Stimulated activated CD4-positive, alpha-beta T cell treated with anti-CD3 and anti-CD28 coated beads, Interleukin-1b, Interleukin-23, amount 100 ng/mL, for 1 hour (primary cell): ENCODE data around the gene TEX14.
A peak's percentile ranks its signal among the peaks of the same experiment; 100 is the strongest.

Source experiments
- DNase-seq, 2 donors: peaks; one replicate each; pipeline ENCODE4 v3.0.0-alpha.2; 2020; ENCODE audit warnings: low read depth in 2 of 2

The TEX14 gene

GRCh38 chr17:58648236-58648635, 43.6 kb downstream of the TEX14 start:
- DNase-seq = no peak

DNA sequence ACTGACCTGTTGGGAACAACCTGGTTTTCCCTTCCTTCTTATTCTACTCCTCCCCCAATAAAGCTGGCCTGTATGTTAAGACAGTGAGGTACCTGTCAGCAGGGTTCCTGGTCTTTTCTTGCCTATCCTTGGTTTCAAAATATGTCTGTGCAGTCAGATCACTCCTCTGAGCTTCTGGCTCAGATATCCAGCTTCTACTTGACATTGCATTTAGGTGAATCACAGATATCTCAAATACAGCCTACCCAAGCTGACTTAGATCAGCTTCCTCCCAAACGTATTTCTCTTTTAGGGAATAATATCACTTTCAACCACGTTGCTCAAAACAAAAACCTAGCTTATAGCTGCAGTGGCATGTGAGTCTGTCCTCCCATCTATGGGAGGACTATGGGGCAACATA, 48.7 kb downstream of the TEX14 start:
- no peak for DNase-seq

DNA sequence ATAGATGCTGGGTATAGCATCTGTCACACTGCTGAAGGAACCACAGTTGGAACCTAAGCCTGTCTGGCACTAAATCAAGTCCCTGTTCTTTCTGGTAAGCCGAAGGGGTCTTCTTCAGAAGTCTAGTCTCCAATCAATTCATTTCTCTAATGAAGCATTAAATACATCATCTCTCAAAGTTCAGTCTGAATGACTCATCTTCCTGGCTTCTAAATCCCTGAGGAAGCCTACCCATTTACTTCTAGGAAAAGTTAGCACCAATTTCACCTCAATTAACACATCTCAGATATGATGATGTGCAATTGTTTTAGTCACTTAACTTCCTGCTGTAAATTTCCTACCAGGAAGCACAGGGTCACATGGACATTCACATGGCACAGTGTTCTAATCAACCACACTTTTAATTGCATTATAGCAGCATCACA, 49.9 kb downstream of the TEX14 start:
- DNase-seq = no peak

GRCh38 chr17:58640202-58640601, 51.6 kb downstream of the TEX14 start:
- no peak for DNase-seq

GRCh38 chr17:58639681-58640080, 52.2 kb downstream of the TEX14 start:
- no peak for DNase-seq

DNA sequence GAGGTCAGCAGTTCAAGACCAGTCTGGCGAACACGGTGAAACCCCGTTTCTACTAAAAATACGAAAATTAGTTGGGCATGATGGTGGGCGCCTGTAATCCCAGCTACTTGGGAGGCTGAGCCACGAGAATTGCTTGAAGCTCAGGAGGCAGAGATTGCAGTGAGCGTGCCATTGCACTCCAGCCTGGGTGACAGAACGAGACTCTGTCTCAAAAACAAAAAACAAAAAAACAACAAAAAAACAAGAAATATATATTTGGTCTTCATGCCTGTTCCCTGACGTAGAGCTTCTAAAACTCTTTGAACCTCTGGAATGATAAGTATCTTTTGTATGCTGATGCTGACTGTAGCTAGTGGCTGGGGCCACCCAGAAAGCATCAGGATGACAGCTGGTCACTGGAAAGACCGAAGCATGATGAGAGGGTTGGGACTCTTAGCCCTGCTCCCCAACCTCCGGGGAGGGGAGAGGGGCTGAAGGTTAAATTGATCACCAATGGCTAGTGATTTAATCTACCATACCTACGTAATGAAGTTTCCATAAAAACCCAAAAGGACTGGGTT, 54.8 kb downstream of the TEX14 start:
- DNase-seq = no peak

DNA sequence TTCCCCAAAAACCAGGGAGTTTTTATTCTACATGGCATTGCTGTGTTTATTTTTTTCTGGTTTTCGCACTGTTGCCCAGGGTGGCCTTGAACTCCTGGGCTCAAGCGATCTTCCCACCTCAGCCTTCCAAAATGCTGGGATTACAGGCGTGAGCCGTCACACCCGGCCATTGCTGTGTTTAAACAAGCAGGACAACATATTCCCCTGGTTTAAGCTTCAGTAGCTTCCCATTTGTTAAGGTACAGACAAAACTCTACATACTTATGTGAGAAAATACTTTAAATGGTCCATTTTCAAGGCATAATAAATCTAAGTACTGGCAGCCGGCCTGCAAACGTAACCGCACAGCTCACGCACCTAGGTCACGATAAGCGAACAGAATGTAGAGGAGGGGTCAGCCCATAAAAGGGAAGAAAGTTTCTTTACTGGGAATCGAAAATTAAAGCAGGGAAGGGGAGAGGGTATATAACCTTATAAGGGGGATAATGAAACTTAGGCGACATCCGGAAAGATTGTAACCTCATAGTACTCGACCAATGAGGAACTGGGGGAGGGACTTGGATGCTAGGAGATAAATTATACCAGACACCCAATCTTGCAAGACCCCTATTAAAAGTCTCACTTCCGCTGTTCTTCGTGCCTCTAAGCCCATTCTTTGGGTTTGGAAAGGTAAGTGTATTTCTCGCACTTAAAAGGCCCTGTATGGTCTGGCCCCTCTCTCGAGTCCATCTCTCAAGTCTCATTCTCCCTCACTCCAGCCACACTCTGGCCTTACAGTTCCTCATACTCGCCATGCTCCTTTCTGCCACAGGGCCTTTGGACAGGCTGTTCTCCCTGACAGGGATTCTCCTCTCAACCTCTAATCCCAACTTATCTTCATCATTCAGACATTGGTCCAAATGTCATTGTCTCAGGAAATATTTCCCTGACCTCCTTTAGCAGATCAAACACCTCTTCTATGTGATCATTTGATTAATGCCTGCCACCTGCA, 59.2 kb downstream of the TEX14 start:
- no peak for DNase-seq

GRCh38 chr17:58631523-58632323, 60.1 kb downstream of the TEX14 start:
- peak; percentile 78 to 89 for DNase-seq

GRCh38 chr17:58630883-58631522, 60.8 kb downstream of the TEX14 start:
- no peak for DNase-seq

DNA sequence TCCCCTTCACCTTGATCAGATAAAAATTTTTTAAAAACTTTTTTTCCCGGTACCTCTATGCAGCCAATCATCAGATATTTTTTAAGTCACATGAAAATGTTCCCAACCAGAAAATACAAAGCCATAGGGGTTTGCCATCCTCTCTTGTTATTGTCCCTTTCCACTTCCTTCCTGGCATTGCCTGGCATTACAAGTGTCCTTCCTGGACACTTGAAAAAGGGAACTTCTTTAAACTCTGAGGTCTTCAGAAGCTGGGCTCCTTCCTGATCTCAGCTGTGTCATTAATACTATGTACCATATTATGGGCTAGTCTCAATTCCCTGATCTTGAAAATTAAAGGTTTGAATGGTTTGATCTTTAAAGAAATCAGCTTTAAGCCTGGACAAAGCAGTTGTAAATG, 64.9 kb downstream of the TEX14 start:
- no peak for DNase-seq

DNA sequence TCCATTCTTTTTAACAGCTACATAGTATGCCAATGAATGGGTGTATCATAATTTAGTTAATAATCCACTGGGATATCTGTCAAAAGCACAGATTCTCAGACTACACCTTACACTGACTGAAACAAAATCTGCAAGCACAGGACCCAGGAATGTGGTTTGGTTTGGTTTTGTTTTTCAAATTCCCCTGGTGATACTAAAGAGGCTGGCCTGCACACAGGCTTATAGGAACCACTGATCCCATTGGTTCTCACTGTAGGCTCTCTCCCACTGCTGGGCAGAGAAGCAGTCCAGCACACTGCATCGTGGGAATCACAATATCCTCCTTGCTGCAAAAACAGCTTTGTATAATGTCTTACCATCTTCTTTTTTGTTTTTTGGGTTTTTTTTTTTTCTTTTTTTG, 67.1 kb downstream of the TEX14 start:
- no peak for DNase-seq

- no peak for DNase-seq
These were observed 70.7 kb downstream of the TEX14 start for GRCh38 chr17:58621174-58621573.

GRCh38 chr17:58618336-58618735, 73.5 kb downstream of the TEX14 start:
- no peak for DNase-seq

- DNase-seq = no peak
These were observed 74.3 kb downstream of the TEX14 start for GRCh38 chr17:58617563-58617962.

DNA sequence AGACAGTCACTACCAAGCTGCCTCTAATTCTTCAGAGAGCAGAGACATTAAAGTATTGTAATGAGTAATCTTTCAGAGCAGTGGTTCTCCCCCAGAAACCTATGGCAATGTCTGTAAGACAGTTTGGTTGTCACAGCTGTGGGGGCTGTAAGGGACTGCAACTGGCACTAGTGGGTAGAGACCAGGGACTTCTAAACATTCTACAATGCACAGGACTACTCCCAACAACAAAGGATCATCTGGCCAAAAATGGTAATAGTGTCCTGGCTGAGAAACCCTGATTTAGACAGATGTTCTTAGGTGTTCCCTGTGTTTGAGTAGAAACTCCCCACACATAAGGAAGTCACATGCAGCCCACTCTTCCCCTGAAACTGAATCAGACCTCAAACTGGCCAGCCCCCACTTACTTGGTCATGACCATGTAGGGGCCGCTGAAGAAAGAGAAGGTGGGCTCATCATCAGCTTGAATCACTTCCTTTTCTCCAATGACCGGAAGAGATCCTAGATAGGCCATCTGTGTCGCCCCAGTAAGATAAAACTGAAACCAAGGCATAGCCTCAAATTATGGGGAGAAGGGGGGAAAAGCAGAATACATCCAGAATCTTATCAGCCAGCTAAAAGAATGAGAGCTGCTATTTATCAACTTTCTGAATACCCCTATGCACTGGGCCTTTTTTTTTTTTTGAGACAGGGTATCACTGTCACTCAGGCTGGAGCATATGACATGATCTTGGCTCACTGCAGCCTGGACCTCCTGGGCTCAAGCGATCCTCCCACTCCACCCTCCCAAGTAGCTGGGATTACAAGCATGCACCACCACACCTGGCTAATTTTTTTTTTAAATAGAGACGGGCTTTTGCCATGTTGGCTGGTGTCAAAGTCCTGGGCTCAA, 75.8 kb downstream of the TEX14 start:
- DNase-seq = no peak

GRCh38 chr17:58614859-58615459, 76.9 kb downstream of the TEX14 start:
- DNase-seq = no peak

- no peak for DNase-seq
These were observed 80.5 kb downstream of the TEX14 start for GRCh38 chr17:58611331-58611730.

- DNase-seq = no peak
These were observed 84.9 kb downstream of the TEX14 start for GRCh38 chr17:58606934-58607333.

DNA sequence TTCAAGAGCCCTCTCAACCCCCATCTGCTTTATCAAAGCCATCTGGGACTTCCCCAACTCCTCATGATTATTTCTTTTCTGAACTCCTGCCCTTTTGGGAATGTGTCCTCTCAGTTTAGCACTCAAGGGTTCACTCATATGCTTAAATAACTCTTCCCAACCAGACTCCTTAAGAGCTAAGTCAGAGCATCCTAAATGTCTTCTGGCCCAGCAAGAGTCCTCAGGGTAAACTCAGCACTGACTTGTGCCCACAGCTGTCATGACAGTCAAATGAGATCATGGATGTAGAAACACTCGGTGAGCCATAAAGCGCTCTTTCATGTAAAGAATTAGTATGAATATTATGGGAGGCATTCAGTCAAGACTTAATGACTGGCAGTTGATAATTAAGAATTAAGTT, 85.9 kb downstream of the TEX14 start:
- DNase-seq = no peak

DNA sequence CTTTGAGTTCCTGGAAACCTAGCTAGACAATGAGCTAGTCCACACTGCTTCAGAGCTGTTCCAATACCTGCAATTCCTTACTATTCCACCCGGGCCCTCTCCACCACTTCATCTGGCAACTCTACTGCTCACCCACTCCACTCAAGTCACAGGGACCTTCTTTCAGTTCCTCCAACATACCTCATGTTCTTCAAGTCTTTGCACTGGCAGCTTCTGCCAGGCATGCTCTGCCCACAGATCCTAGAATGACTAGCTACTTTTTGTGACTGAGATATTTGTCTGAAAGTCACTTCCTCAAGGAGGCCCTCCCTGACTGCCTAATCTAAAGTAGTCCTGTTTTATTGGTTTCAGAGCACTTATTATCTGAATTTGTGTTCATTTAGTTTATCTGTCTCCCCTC, 86.4 kb downstream of the TEX14 start:
- no peak for DNase-seq
